ENCODE measurements around the gene UNC5C.

- TF ChIP-seq CTCF (conservative IDR thresholded peaks at IDR 0.05 in 1 of 2, IDR thresholded peaks at IDR 0.05 in 1 of 2; ENCODE audit: low read depth in 1 of 2, low read length in 2 of 2), result no peak
- no peak for TF ChIP-seq EZH2 (IDR thresholded peaks at IDR 0.05; ENCODE audit: low read length, missing control alignments)
Measured at GRCh38 chr4:95360256-95360903, 188.4 kb downstream of the UNC5C start.

All from fibroblast of lung (primary cell).